Nephron progenitor cell (in vitro differentiated cells): ENCODE data around the gene MMP12.

ENCODE experiments used
- DNase-seq: peaks from one replicate; pipeline ENCODE4 v3.0.0; 2021
- H3K27ac Mint-ChIP-seq: 2 replicates; pipeline ENCODE4 v1.8.0; 2021; ENCODE audit warnings: mild to moderate bottlenecking, moderate library complexity, mixed read lengths
- H3K27me3 Mint-ChIP-seq: 2 replicates; pipeline ENCODE4 v1.8.0; 2021; ENCODE audit warnings: mild to moderate bottlenecking, low read depth, mixed read lengths; ENCODE audit not compliant: poor library complexity
- H3K36me3 Mint-ChIP-seq: 2 replicates; pipeline ENCODE4 v1.8.0; 2021; ENCODE audit warnings: low read depth, mixed read lengths
- H3K4me1 Mint-ChIP-seq: 2 replicates; pipeline ENCODE4 v1.8.0; 2021; ENCODE audit warnings: mixed read lengths
- H3K4me3 Mint-ChIP-seq: 2 replicates; pipeline ENCODE4 v1.8.0; 2021; ENCODE audit warnings: mild to moderate bottlenecking, moderate library complexity, mixed read lengths
- H3K9me3 Mint-ChIP-seq: 2 replicates; pipeline ENCODE4 v1.8.0; 2021; ENCODE audit warnings: mild to moderate bottlenecking, moderate library complexity, mixed read lengths
- CTCF ChIP-seq: fragments of 200-600 bp; sonication (generic); IDR thresholded peaks from 2 replicates; pipeline ENCODE4 v1.5.0; 2021; ENCODE audit warnings: antibody characterized with exemption

The MMP12 gene

GRCh38 chr11:102874852-102875251 is at the start of gene MMP12:
Gene MMP12 (minus strand): TSS chr11:102874982. CDS start chr11:102874937, 45 bp downstream.
- no peak for TF ChIP-seq CTCF
- no peak for DNase-seq
- no peaks in the 10 kb centered on the region for H3K4me1 Mint-ChIP-seq
- H3K27ac Mint-ChIP-seq, result no peak within 1 kb of the TSS
- H3K36me3 Mint-ChIP-seq, result no peaks in the 10 kb centered on the region
- H3K9me3 Mint-ChIP-seq, result no peaks in the 10 kb centered on the region
- H3K27me3 Mint-ChIP-seq, result no peaks in the 10 kb centered on the region
- no peak within 1 kb of the TSS for H3K4me3 Mint-ChIP-seq

- H3K4me1 Mint-ChIP-seq, result no peaks in the 10 kb centered on the region
- no peak for DNase-seq
- TF ChIP-seq CTCF, result no peak
- no peak overlapping the region for H3K4me3 Mint-ChIP-seq
- no peak overlapping the region for H3K27ac Mint-ChIP-seq
- peaks cover 3% of the 10 kb centered on the region for H3K27me3 Mint-ChIP-seq
- no peaks in the 10 kb centered on the region for H3K36me3 Mint-ChIP-seq
- no peaks in the 10 kb centered on the region for H3K9me3 Mint-ChIP-seq
Measured at GRCh38 chr11:102921587-102922220, 46.9 kb upstream of the MMP12 start.

GRCh38 chr11:102920118-102920684 is 45.4 kb upstream of the MMP12 start:
- Mint-ChIP-seq H3K36me3 (no peaks in the 10 kb centered on the region), H3K9me3 (no peaks in the 10 kb centered on the region)
- TF ChIP-seq CTCF, result no peak

GRCh38 chr11:102915044-102915375 is 40.2 kb upstream of the MMP12 start:
- Mint-ChIP-seq H3K9me3 (no peaks in the 10 kb centered on the region), H3K27me3 (no peaks in the 10 kb centered on the region), H3K4me1 (peaks cover 6% of the 10 kb centered on the region), H3K27ac (no peak overlapping the region), H3K4me3 (no peak overlapping the region), H3K36me3 (no peaks in the 10 kb centered on the region)
- DNase-seq, result no peak
- TF ChIP-seq CTCF, result no peak

More at GRCh38 chr11:102920118-102920684, 45.4 kb upstream of the MMP12 start:
- no peak overlapping the region for H3K4me3 Mint-ChIP-seq
- H3K27me3 Mint-ChIP-seq, result peaks cover 3% of the 10 kb centered on the region
- DNase-seq, result no peak
- no peak overlapping the region for H3K27ac Mint-ChIP-seq
- H3K4me1 Mint-ChIP-seq, result no peaks in the 10 kb centered on the region

GRCh38 chr11:102914238-102915043 is 39.7 kb upstream of the MMP12 start:
- Mint-ChIP-seq H3K4me3 (no peak overlapping the region), H3K36me3 (peaks cover 2% of the 10 kb centered on the region), H3K9me3 (peaks cover 3% of the 10 kb centered on the region), H3K4me1 (peaks cover 6% of the 10 kb centered on the region), H3K27ac (peak overlapping the region; percentile 43), H3K27me3 (no peaks in the 10 kb centered on the region)
- TF ChIP-seq CTCF, result peak; percentile 35
- no peak for DNase-seq
